Kidney capillary endothelial cell (primary cell): Measurements from ENCODE around the gene MILR1.

ENCODE experiments used
- DNase-seq: peaks from one replicate; pipeline ENCODE4 v3.0.0-alpha.2; 2018; ENCODE audit warnings: low spot score

MILR1 gene

GRCh38 chr17:64503341-64503740, 54.4 kb downstream of the MILR1 start:
- DNase-seq: no peak

- DNase-seq: no peak
Measured at GRCh38 chr17:64503821-64504768, 55.2 kb downstream of the MILR1 start.

GRCh38 chr17:64504769-64505339, 55.9 kb downstream of the MILR1 start:
- no peak for DNase-seq

GRCh38 chr17:64505340-64506200, 56.7 kb downstream of the MILR1 start:
- no peak for DNase-seq

GRCh38 chr17:64506201-64506575, 57.3 kb downstream of the MILR1 start, which contains the start of gene DDX5:
Gene DDX5, minus strand, starts transcription at chr17:64506289. Its CDS starts 170 bp downstream, at chr17:64506119.
- no peak for DNase-seq

- DNase-seq: peak; percentile 94
Measured at GRCh38 chr17:64506576-64507412, 57.9 kb downstream of the MILR1 start, which contains the start of gene CEP95. Gene CEP95, plus strand, starts transcription at chr17:64506977. Its CDS starts 121 bp downstream, at chr17:64507098.

- no peak for DNase-seq
Measured at GRCh38 chr17:64507413-64507782, 58.5 kb downstream of the MILR1 start.

GRCh38 chr17:64508683-64509082, 59.8 kb downstream of the MILR1 start:
- DNase-seq: no peak

- no peak for DNase-seq
Measured at GRCh38 chr17:64509179-64509578, 60.3 kb downstream of the MILR1 start.

- no peak for DNase-seq
Measured at GRCh38 chr17:64515419-64515818, 66.5 kb downstream of the MILR1 start.

GRCh38 chr17:64515829-64516228, 66.9 kb downstream of the MILR1 start:
- no peak for DNase-seq
